Panc1 (cell line): ENCODE results near the gene SLC16A5. TPM values are rescaled to one million over a fixed set of nuclear protein-coding genes. Genes with fewer than 3 reads are reported as not detected.

ENCODE experiments used
- ATAC-seq: fragments of 200-7000 bp; cut with Tn5 transposase; 2 replicates; pipeline ENCODE4 v1.9.1; 2020; ENCODE audit warnings: mild to moderate bottlenecking, moderate library complexity
- BruUV-seq: library from RNA; stranded (reverse); fragments of 400-500 nt; replicated peaks from 2 replicates; lab custom pipeline; 2021; lab: Mats Ljungman, UMichigan
- CTCF ChIA-PET: fragments of 300-600 bp; sonication (Branson Sonifier 250); formaldehyde crosslinking; loops from one replicate; lab custom pipeline; 2022; ENCODE audit warnings: antibody characterized with exemption; lab: Charles Lee
- POLR2A ChIA-PET: fragments of 300-600 bp; sonication (Branson Sonifier 250); formaldehyde crosslinking; loops from one replicate; lab custom pipeline; 2022; ENCODE audit warnings: antibody characterized with exemption; lab: Charles Lee
- DNase-seq: peaks from one replicate; pipeline ENCODE4 v3.0.0-alpha.2; 2010; ENCODE audit warnings: low read depth, low spot score
- H3K27ac ChIP-seq: 2 replicates; pipeline ENCODE4 v1.5.1; 2011; ENCODE audit warnings: mild to moderate bottlenecking, low read length, inconsistent platforms
- H3K27me3 ChIP-seq: fragments of 200-500 bp; sonication (Bioruptor generic); 2 replicates; pipeline ENCODE4 v1.6.0; 2014; ENCODE audit warnings: low read length, inconsistent platforms; ENCODE audit not compliant: control insufficient read depth, insufficient read depth
- H3K36me3 ChIP-seq: fragments of 200-500 bp; sonication (Bioruptor generic); 2 replicates; pipeline ENCODE4 v1.5.1; 2014; ENCODE audit warnings: inconsistent platforms, mild to moderate bottlenecking, low read length, moderate library complexity; ENCODE audit not compliant: control insufficient read depth, insufficient read depth
- H3K4me1 ChIP-seq: 2 replicates; pipeline ENCODE4 v1.5.1; 2011; ENCODE audit warnings: inconsistent platforms, mild to moderate bottlenecking, low read length, moderate library complexity; ENCODE audit not compliant: control insufficient read depth, insufficient read depth
- H3K4me3 ChIP-seq, 2 experiments: 2 replicates each; pipeline ENCODE4 v1.5.1; 2011 to 2012; ENCODE audit warnings: low read depth in 2 of 2, low read length in 2 of 2, mild to moderate bottlenecking in 2 of 2, inconsistent platforms in 1 of 2, moderate library complexity in 1 of 2
- H3K9me3 ChIP-seq: fragments of 200-500 bp; sonication (Bioruptor generic); 2 replicates; pipeline ENCODE4 v1.5.1; 2014; ENCODE audit warnings: low read depth, mild to moderate bottlenecking, inconsistent platforms, low read length, moderate library complexity; ENCODE audit not compliant: control insufficient read depth, insufficient read depth
- CTCF ChIP-seq: fragments of 450-650 bp; IDR thresholded peaks from 2 replicates; pipeline ENCODE4 v1.5.1; 2017; ENCODE audit warnings: mild to moderate bottlenecking
- POLR2AphosphoS5 ChIP-seq: IDR thresholded peaks from 2 replicates; pipeline ENCODE4 v1.6.1; 2012; ENCODE audit warnings: mild to moderate bottlenecking, low read depth, low read length, moderate library complexity
- SIN3A ChIP-seq: IDR thresholded peaks from 2 replicates; pipeline ENCODE4 v1.6.1; 2012; ENCODE audit warnings: low read depth, mild to moderate bottlenecking, low read length, moderate library complexity, borderline replicate concordance; ENCODE audit not compliant: insufficient read depth
- TCF7L2 ChIP-seq: IDR thresholded peaks from 2 replicates; pipeline ENCODE4 v1.6.1; 2011; ENCODE audit warnings: mild to moderate bottlenecking, low read depth, low read length, inconsistent platforms
- in situ Hi-C: cut with HindIII; loops from 2 replicates; pipeline ENCODE4 v1.10.0; 2016; ENCODE audit warnings: low sequenced_read_pairs, low pct_unique_long_range_greater_than_20kb
- intact Hi-C: fragments of 100-400 bp; cut with micrococcal nuclease; formaldehyde crosslinking; loops from one replicate; pipeline ENCODE4 v1.10.0; 2022; ENCODE audit not compliant: unreplicated experiment
- total RNA-seq: library from RNA; stranded (reverse); gene quantifications from one replicate; pipeline ENCODE4 v1.2.1, GENCODE V29; 2021; ENCODE audit not compliant: unreplicated experiment
- TF ChIP-seq, protein P1 (sequence below), 2 experiments: IDR thresholded peaks; 2 replicates each; pipeline ENCODE4 v1.6.1; 2011 to 2012; ENCODE audit warnings: low read depth in 2 of 2, control low read depth in 1 of 2, low read length in 1 of 2, mild to moderate bottlenecking in 1 of 2, moderate library complexity in 1 of 2; ENCODE audit not compliant: insufficient read depth in 1 of 2

SLC16A5 gene
- total RNA-seq, 1 experiment from 2014 or later: 46.6 TPM

DNA sequence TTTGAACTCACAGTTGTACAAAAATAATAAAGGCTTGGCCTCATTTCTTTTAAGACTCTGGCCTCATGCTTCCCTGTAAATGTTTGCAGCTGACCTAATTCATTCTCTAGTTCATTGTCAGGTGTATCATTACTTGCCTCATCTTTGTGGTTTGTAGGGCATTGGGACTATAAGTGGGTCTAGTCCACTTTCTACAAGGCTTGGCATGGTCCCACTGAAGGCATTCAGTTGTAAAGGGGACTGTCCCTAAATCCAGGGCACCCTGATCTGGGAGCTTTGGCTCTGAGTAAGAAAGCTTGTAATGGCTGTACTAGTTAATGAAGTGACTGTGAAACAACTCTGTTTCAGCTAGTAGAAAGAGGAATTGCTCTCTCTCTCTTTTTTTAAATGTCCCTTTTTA is 38.0 kb upstream of the SLC16A5 start:
- Histone ChIP-seq H3K27me3 (no peaks in the 10 kb centered on the region), H3K4me3 (no peak overlapping the region), H3K9me3 (no peaks in the 10 kb centered on the region), H3K27ac (no peak overlapping the region), H3K36me3 (peaks cover 11% of the 10 kb centered on the region; the same call in 1 of the 2 replicates), H3K4me1 (peaks cover 15% of the 10 kb centered on the region)
- CTCF ChIA-PET: no interaction called here
- POLR2A ChIA-PET: no interaction called here
- DNase-seq (no peak), ATAC-seq (no peak)
- TSS peak; percentile 68 for BruUV-seq
- in situ Hi-C loops (no loop called here), intact Hi-C loops (no loop called here)
- TF ChIP-seq TCF7L2 (no peak), CTCF (no peak), SIN3A (no peak), POLR2AphosphoS5 (no peak)
- TF ChIP-seq, protein P1, sequence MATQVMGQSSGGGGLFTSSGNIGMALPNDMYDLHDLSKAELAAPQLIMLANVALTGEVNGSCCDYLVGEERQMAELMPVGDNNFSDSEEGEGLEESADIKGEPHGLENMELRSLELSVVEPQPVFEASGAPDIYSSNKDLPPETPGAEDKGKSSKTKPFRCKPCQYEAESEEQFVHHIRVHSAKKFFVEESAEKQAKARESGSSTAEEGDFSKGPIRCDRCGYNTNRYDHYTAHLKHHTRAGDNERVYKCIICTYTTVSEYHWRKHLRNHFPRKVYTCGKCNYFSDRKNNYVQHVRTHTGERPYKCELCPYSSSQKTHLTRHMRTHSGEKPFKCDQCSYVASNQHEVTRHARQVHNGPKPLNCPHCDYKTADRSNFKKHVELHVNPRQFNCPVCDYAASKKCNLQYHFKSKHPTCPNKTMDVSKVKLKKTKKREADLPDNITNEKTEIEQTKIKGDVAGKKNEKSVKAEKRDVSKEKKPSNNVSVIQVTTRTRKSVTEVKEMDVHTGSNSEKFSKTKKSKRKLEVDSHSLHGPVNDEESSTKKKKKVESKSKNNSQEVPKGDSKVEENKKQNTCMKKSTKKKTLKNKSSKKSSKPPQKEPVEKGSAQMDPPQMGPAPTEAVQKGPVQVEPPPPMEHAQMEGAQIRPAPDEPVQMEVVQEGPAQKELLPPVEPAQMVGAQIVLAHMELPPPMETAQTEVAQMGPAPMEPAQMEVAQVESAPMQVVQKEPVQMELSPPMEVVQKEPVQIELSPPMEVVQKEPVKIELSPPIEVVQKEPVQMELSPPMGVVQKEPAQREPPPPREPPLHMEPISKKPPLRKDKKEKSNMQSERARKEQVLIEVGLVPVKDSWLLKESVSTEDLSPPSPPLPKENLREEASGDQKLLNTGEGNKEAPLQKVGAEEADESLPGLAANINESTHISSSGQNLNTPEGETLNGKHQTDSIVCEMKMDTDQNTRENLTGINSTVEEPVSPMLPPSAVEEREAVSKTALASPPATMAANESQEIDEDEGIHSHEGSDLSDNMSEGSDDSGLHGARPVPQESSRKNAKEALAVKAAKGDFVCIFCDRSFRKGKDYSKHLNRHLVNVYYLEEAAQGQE (IDR thresholded peaks at IDR 0.05; ENCODE audit: insufficient read depth in 1 of 2, low read depth in 2 of 2, low read length in 1 of 2): no peak

DNA sequence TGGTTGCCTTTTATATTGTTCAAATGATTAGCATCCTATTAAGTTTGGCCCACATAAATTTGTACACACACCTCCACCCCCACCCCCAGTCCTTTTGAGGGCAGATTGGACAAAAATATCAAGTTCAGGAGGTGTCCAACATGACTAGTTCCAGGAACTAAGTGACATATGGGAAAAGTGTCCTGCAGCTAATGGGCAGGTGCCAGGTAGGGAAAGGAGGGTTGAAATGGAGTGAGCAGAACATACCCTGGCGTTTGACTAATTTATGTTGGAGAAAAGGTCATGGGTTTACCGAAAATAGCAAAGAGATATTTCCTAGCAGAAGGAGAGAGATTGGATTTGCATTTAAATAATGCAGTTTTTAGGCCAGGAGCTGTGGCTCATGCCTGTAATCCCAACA is 35.8 kb upstream of the SLC16A5 start:
- Histone ChIP-seq H3K4me1 (peaks cover 15% of the 10 kb centered on the region), H3K36me3 (peaks cover 16% of the 10 kb centered on the region; the same call in 1 of the 2 replicates)
- no peak for ATAC-seq

More for the DNA sequence above, 35.8 kb upstream of the SLC16A5 start:
- DNase-seq: no peak
- no peaks in the 10 kb centered on the region for H3K9me3 ChIP-seq
- H3K27ac ChIP-seq: no peak overlapping the region
- no peaks in the 10 kb centered on the region for H3K27me3 ChIP-seq
- H3K4me3 ChIP-seq: no peak overlapping the region
- BruUV-seq: no TSS peak
- CTCF ChIA-PET: no interaction called here
- TF ChIP-seq POLR2AphosphoS5: no peak
- POLR2A ChIA-PET: no interaction called here
- intact Hi-C loops: no loop called here
- in situ Hi-C loops: no loop called here
